LNCAP (cell line): Measurements from ENCODE around the gene NMUR1.

Source experiments
- CTCF ChIP-seq: fragments of 450-650 bp; IDR thresholded peaks from 2 replicates; pipeline ENCODE4 v1.5.1; 2017; ENCODE audit warnings: mild to moderate bottlenecking

The NMUR1 gene

GRCh38 chr2:231502596-231502995 is 27.6 kb downstream of the NMUR1 start:
- TF ChIP-seq CTCF = no peak

GRCh38 chr2:231497651-231498050 is 32.6 kb downstream of the NMUR1 start:
- TF ChIP-seq CTCF = no peak

DNA sequence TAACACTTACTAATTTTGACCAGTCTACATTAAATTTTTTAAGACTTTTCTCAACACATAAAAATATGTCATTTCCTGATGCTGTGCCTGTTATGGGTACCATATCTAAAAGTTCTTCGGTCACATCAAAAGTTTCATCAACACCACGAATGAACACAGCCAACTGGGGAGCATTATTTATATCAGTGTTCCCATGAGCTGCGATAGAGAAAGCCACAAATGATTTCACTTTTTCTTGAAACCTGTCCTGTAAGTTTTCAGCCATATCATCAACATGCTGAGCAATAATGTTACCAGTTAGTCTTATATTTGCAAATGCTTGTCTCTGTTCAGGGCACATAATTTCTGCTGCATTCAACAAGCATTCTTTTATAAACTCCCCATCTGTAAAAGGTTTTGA is 35.6 kb downstream of the NMUR1 start:
- TF ChIP-seq CTCF = no peak

DNA sequence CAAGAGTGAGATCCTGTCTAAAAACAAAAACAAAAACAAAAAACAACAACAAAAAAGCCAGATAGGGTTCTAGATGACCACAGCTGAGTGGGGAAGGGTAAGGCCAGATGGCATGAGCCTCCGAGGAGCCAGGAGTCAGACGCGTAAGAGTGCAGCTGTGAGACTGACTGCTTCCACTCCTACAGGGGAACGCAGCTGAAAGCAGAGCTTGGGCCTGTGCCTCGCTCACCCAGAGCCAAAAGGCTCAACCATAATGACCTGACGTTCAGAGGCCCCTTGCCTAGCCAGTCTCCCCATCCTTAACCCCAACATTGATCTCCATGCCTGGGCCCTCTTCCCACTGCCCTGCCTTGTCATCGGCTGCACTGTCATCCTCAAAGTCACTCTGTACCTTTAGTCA is 39.4 kb downstream of the NMUR1 start:
- no peak for TF ChIP-seq CTCF

DNA sequence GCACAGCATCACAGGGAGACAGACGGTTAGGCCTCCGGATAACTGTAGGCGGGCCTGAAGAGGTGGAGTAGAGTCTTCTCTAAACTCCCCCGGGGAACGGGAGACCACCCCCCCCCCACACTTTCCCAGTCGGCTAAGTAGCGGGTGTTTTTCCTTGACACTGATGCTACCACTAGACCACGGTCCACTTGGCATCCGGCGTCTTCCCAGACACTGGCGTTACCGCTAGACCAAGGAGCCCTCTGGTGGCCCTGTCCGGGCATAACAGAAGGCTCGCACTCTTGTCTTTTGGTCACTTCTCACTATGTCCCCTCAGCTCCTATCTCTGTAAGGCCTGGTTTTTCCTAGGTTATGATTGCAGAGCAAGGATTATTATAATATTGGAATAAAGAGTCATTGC is 40.3 kb downstream of the NMUR1 start:
- TF ChIP-seq CTCF = 0 out of 2 replicates have a peak, but pooled peaks have one; percentile 15

DNA sequence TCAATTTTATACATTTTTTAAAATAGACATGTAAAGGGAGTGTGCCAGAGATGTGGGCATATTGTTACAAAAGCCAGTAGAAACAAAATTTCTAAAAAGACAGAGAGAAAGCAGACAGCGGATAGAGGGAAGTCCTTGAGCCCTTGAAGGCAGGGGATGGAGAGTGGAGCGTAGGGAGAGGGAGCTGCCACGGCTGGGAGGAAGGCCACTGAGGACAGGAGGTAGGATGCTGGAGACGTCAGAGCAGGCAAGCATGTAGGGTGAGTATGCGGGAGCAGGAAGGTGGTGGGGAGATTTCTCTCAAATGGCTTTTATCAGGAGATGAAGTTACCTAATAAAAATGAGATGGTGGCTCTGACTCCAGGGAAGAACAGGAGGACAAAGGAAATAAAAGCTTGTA is 41.9 kb downstream of the NMUR1 start:
- no peak for TF ChIP-seq CTCF

- TF ChIP-seq CTCF = no peak
These were observed 43.2 kb downstream of the NMUR1 start for GRCh38 chr2:231486851-231487596.
